ENCODE measurements around the gene SIPA1. TPM values are rescaled to one million over a fixed set of nuclear protein-coding genes. Genes with fewer than 3 reads are reported as not detected.

SIPA1 gene
- total and polyA plus RNA-seq, 2 of the 8 experiments (the other 6 are each of a cell fraction or from before 2014, with no cell fraction given) = 35.3 to 72.2 TPM

DNA sequence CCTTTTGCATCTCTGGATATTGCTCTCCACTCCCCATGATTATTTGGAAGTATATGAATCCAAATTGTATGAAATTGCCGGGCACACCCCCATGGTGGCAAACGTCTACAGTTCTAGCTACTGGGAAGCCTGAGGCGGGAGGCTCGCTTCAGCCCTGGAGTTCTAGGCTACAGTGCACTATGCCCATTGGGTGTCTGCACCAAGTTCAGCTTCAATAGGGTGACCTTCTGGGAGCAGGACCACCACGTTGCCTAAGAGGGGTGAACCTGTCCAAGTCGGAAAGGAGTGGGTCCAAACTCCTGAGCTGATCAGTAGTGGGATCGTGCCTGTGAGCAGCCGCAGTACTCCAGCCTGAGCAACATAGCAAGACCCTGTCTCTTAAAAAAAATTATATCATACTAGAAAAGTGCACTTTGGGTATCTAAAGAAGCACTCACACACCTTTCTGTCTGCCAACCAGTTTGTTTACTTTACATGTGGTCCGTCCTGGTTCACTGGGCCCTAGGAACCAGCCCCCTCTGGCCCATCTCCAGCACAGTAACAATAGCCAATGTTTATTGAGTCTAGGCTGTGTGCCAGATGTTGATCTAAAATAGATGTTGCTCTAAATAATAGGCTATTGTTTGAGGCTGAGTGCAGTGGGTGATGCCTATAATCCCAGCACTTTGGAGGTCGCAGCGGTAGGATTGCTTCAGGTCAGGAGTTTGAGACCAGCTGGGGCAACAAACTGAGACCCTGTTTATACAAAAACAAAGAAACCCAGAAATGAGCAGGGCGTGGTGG, 57.7 kb downstream of the SIPA1 start:
- H4K91ac ChIP-seq (replicated peaks; ENCODE audit: insufficient read length, low read length) = no peak overlapping the region
- H3K79me2 ChIP-seq (ENCODE audit: control insufficient read depth in 1 of 2, insufficient read depth in 2 of 2, low read length in 2 of 2) = no peaks in the 10 kb centered on the region
- no peak overlapping the region for H2BK20ac ChIP-seq (ENCODE audit: low read length)
- H3K27me3 ChIP-seq (replicated peaks in 1 of 4; ENCODE audit: control insufficient read depth in 3 of 4, extremely low read depth in 1 of 4, insufficient read depth in 3 of 4, low read length in 3 of 4) = no peaks in the 10 kb centered on the region; a peak in 3 of 7 replicates
- H4K20me1 ChIP-seq (replicated peaks in 1 of 2; ENCODE audit: control insufficient read depth in 1 of 2, insufficient read depth in 2 of 2, low read length in 2 of 2) = no peaks in the 10 kb centered on the region
- H3K9me3 ChIP-seq (ENCODE audit: insufficient read depth in 2 of 2, low read depth in 1 of 2, low read length in 1 of 2) = 0 out of 4 replicates have a peak, but pooled peaks cover 0 to 7% of the 10 kb centered on the region in 2 experiments
- H4K5ac ChIP-seq (ENCODE audit: insufficient read length, low read depth, low read length) = no peak overlapping the region
- no peak overlapping the region for H3K4ac ChIP-seq (replicated peaks; ENCODE audit: insufficient read length, low read depth, low read length)
- no peak overlapping the region for H2AK5ac ChIP-seq (ENCODE audit: low read depth, low read length)
- H3K23me2 ChIP-seq (ENCODE audit: low read depth, low read length) = peaks cover 1% of the 10 kb centered on the region; the same call in 1 of the 2 replicates
- WGBS, 2 experiments (ENCODE audit: extremely low coverage in 1 of 2, insufficient coverage in 1 of 2, insufficient read length in 1 of 2, insufficient replicate concordance in 2 of 2, low coverage in 1 of 2, low lambda C conversion rate in 2 of 2, missing lambda C conversion rate in 1 of 2) = 90% methylated on average over 12 of the region's 12 CpGs; no CpG with 5 or more reads in 1 of the 2 experiments
- FAIRE-seq = no peak
- H3K18ac ChIP-seq (ENCODE audit: extremely low read depth, low read length) = no peak overlapping the region
- H2BK12ac ChIP-seq (ENCODE audit: low read depth, low read length) = no peak overlapping the region
- no peaks in the 10 kb centered on the region for H3K79me1 ChIP-seq (ENCODE audit: low read depth, low read length)
- H2AFZ ChIP-seq (ENCODE audit: low read length) = no peak overlapping the region
- no peak overlapping the region for H2BK5ac ChIP-seq (ENCODE audit: low read depth, low read length)
- DNase-seq (ENCODE audit: low read depth in 1 of 2, low spot score in 2 of 2) = no peak
- H3K4me2 ChIP-seq (ENCODE audit: insufficient read depth in 1 of 2, low read depth in 2 of 2, low read length in 2 of 2) = no peak overlapping the region
- H3K4me3 ChIP-seq (ENCODE audit: extremely low read depth in 1 of 4, insufficient read depth in 2 of 4, low read depth in 3 of 4, low read length in 4 of 4) = no peak overlapping the region
- H3K4me1 ChIP-seq (replicated peaks in 1 of 4; ENCODE audit: control insufficient read depth in 3 of 4, insufficient read depth in 4 of 4, low read length in 3 of 4) = peaks cover 0 to 2% (median 0%) of the 10 kb centered on the region in 4 experiments; a peak in 1 of 7 replicates
- no peak overlapping the region for H3K9ac ChIP-seq (replicated peaks in 1 of 4; ENCODE audit: extremely low read depth in 1 of 4, low read depth in 3 of 4, low read length in 3 of 4)
- ChIA-PET CTCF (ENCODE audit: partially characterized antibody) (interaction anchor here (0.6 to 1.5 kb wide), 4 partner anchors 10 to 164 kb away, joined by 3 to 7 read pairs (median 3); partner anchors contain the start of gene MUS81), POLR2A (ENCODE audit: partially characterized antibody) (no interaction called here)
- no peak overlapping the region for H3K23ac ChIP-seq (ENCODE audit: insufficient read length)
- H3K14ac ChIP-seq (ENCODE audit: insufficient read length) = no peak overlapping the region
- no peak overlapping the region for H3K56ac ChIP-seq (replicated peaks; ENCODE audit: insufficient read length, low read depth, low read length)
- H2BK15ac ChIP-seq (ENCODE audit: low read length) = no peak overlapping the region
- no peak overlapping the region for H3K27ac ChIP-seq (ENCODE audit: low read depth, low read length)
- no peak overlapping the region for H2BK120ac ChIP-seq (replicated peaks; ENCODE audit: low read depth, low read length)
- H3K36me3 ChIP-seq (ENCODE audit: control insufficient read depth in 2 of 4, insufficient read depth in 4 of 4, low read length in 3 of 4) = no peaks in the 10 kb centered on the region
- H4K8ac ChIP-seq (ENCODE audit: extremely low read depth, insufficient read depth, low read length) = peak overlapping the region; percentile 38; the same call in 1 of the 2 replicates
- no peak for TF ChIP-seq SP1 (IDR thresholded peaks at IDR 0.05; ENCODE audit: low read depth, low read length)
- TF ChIP-seq MAFK (IDR thresholded peaks at IDR 0.05; ENCODE audit: low read depth, low read length) = no peak
- no peak for TF ChIP-seq CBX5 (IDR thresholded peaks at IDR 0.05; ENCODE audit: low read depth, low read length)
- no peak for TF ChIP-seq KDM1A (IDR thresholded peaks at IDR 0.05; ENCODE audit: borderline replicate concordance, low read length)
- no peak for TF ChIP-seq SRF (IDR thresholded peaks at IDR 0.05; ENCODE audit: low read depth, low read length)

Measured in H1 (cell line).